ENCODE data around the gene ICA1.

GRCh38 chr7:8246020-8246419 lies 15.9 kb downstream of the ICA1 start:
- TF ChIP-seq CTCF (IDR thresholded peaks at IDR 0.05) (no peak), POLR2AphosphoS5 (IDR thresholded peaks at IDR 0.05; ENCODE audit: insufficient read depth in 1 of 2, low read depth in 1 of 2) (no peak)
